ENCODE data around the gene STAT2.
"Not testable (repeated sequence)": the region's sequence is repeated elsewhere in the genome, so short reads cannot be mapped to it uniquely, and the experiment has no call there.

STAT2 gene

GRCh38 chr12:56337753-56338251, 22.1 kb downstream of the STAT2 start:
- H3K9me3 ChIP-seq = no peaks in the 10 kb centered on the region
- no peaks in the 10 kb centered on the region for H3K36me3 ChIP-seq
- no peak for DNase-seq
- no peak for TF ChIP-seq CTCF (IDR thresholded peaks at IDR 0.05; ENCODE audit: low read depth, low read length)
- no peaks in the 10 kb centered on the region for H3K4me1 ChIP-seq
- no peaks in the 10 kb centered on the region for H3K27me3 ChIP-seq
- no peak overlapping the region for H3K4me3 ChIP-seq (ENCODE audit: low read depth, low read length)

GRCh38 chr12:56336361-56337167, 23.3 kb downstream of the STAT2 start:
- no peak for DNase-seq
- no peaks in the 10 kb centered on the region for H3K4me1 ChIP-seq
- TF ChIP-seq CTCF (IDR thresholded peaks at IDR 0.05; ENCODE audit: low read depth, low read length) = no peak

GRCh38 chr12:56335527-56335926, 24.4 kb downstream of the STAT2 start:
- not testable (repeated sequence) for H3K27me3 ChIP-seq; H3K4me3 ChIP-seq (ENCODE audit: low read depth, low read length); DNase-seq; H3K9me3 ChIP-seq; H3K4me1 ChIP-seq; H3K36me3 ChIP-seq

More at GRCh38 chr12:56336361-56337167, 23.3 kb downstream of the STAT2 start:
- Histone ChIP-seq H3K4me3 (ENCODE audit: low read depth, low read length) (no peak overlapping the region), H3K9me3 (no peaks in the 10 kb centered on the region), H3K27me3 (no peaks in the 10 kb centered on the region), H3K36me3 (no peaks in the 10 kb centered on the region)

- TF ChIP-seq CTCF (IDR thresholded peaks at IDR 0.05; ENCODE audit: low read depth, low read length) = no peak
- Histone ChIP-seq H3K4me3 (ENCODE audit: low read depth, low read length) (peak overlapping the region; percentile 73), H3K27me3 (no peaks in the 10 kb centered on the region), H3K9me3 (no peaks in the 10 kb centered on the region), H3K4me1 (no peaks in the 10 kb centered on the region), H3K36me3 (no peaks in the 10 kb centered on the region)
- DNase-seq = no peak
Measured at GRCh38 chr12:56334490-56334793, 25.5 kb downstream of the STAT2 start.

- H3K27me3 ChIP-seq = no peaks in the 10 kb centered on the region
- TF ChIP-seq CTCF (IDR thresholded peaks at IDR 0.05; ENCODE audit: low read depth, low read length) = peak; percentile 82
- H3K9me3 ChIP-seq = no peaks in the 10 kb centered on the region
- no peaks in the 10 kb centered on the region for H3K4me1 ChIP-seq
- DNase-seq = peak; percentile 95
- no peaks in the 10 kb centered on the region for H3K36me3 ChIP-seq
- H3K4me3 ChIP-seq (ENCODE audit: low read depth, low read length) = peak within 1 kb of the TSS; percentile 73
Measured at GRCh38 chr12:56333679-56334489, 26.0 kb downstream of the STAT2 start, which contains the start of gene PAN2. PAN2 (minus strand) TSS chr12:56334000; CDS start chr12:56333094, 906 bp downstream.

GRCh38 chr12:56333197-56333678, 26.7 kb downstream of the STAT2 start:
- Histone ChIP-seq H3K36me3 (peaks cover under 1% of the 10 kb centered on the region; the same call in 1 of the 2 replicates), H3K9me3 (no peaks in the 10 kb centered on the region), H3K4me1 (no peaks in the 10 kb centered on the region), H3K4me3 (ENCODE audit: low read depth, low read length) (peak overlapping the region; percentile 73), H3K27me3 (no peaks in the 10 kb centered on the region)
- TF ChIP-seq CTCF (IDR thresholded peaks at IDR 0.05; ENCODE audit: low read depth, low read length) = no peak
- no peak for DNase-seq

Measured in BE2C (cell line).